GM18511 (cell line): ENCODE measurements around the gene LRMDA.

Experiments
- ATAC-seq: cut with Tn5 transposase; IDR thresholded peaks from one replicate; pipeline ENCODE4 v1.9.1; 2021; ENCODE audit warnings: mild to moderate bottlenecking, moderate library complexity; ENCODE audit not compliant: unreplicated experiment

The LRMDA gene

DNA sequence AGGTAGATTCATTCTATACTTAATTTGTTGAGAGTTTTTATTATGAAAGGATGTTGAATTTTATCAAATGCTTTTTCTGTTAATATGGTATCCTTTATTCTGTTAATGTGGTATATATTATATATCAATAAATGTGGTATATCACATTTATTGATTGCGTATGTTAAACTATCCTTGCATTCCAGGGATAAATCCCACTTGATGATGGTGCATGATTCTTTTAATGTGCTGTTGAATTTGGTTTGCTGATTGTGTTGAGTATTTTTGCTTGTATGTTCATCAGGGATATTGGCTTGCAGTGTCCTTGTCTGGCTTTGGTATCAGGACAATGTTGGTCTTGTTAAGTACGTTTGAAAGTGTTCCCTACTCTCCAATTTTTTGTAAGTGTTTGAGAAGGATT, 11.9 kb downstream of the LRMDA start:
- ATAC-seq = no peak

DNA sequence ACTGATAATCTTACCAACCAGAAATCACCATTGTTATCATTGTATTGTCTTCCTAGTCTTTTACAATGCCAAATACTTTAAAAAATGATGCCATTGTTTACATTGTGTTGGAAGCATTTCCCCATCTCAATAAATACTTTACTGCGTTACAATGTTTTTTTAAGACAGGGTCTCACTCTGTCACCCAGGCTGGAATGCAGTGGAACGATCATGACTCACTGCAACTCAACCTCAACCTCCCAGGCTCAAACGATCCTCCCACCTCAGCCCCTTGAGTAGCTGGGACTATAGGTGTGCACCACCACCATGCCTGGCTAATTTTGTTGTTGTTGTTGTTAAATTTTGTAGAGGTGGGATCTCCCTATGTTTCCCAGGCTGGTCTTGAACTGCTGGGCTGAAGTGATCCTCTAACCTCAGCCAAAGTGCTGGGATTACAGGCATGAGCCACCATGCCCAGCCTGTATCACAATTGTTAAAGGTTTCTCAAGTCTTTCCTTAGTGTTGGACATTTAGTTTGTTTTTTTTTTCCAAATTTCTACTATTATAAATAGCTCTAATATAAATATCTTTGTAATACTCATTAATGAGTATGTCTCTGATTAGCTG, 13.5 kb downstream of the LRMDA start:
- no peak for ATAC-seq

DNA sequence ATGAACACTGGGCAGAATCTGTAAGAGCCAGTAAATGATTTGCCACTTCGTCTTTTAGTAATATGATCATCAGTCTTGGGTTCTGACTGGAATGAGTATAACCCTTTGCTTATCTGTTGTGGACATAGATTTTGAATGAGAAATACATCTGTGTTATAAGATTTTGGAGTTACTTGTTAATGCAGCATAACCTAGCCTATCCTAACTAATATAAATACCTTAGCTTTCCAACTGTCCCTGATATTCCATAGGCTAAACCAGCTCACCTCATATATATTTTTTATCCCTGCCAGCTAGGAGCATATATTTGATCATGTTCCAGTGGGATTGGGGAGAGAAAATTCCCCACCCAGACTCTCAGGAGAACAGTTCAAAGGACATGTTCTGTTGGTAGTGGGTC, 15.1 kb downstream of the LRMDA start:
- ATAC-seq = no peak

DNA sequence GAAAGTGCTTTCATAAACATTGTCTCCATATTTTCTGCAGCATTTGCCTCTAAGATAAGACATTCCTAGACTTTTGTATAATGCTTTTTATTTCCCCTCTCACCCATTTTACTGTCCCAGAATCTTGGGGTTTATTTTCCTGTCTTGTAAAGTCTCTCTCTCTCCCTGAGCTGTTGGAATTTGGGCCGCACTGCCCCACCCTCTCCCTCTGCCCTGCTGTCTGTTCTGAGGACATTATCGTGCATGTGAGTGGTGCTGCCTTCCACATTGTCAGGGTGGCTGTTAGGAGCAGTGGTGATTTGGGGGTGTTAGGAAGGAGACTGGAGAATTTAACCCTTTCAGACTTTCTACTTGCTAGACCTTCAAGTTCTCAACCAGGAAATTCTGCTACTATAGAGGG, 16.7 kb downstream of the LRMDA start:
- ATAC-seq = no peak

DNA sequence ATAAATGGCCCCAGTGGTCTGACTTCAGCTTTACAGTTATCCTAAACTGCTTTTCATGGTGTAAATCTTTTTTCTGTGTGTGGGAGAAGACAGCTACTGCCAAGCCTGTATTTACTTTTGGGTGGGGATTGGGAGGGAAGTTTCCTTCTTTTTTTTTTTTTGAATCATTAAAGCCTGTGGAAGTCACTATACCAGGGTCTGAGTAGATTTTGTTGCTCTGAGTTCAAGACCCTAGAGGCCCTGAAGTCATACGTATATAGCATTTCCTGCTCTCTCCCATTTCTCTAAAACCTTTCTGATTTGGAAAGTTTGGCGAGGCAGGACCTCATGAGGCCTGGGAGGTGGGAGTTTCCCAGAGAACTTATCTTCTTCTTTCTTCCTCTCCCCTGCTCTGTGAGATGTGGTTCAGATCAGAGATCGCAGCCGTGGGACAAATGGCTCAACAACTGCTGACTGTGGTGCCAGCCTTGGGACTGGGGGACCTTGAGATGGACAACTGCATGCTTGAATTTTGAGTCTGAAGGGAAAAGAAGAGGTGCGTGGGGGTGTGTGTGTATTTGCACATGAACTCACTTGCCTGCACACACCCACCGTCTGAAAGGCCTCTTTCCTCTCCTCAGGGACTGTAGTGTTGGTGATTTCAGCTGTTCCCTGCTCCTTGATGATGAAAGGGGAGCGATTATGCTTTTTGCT, 18.1 kb downstream of the LRMDA start:
- no peak for ATAC-seq

DNA sequence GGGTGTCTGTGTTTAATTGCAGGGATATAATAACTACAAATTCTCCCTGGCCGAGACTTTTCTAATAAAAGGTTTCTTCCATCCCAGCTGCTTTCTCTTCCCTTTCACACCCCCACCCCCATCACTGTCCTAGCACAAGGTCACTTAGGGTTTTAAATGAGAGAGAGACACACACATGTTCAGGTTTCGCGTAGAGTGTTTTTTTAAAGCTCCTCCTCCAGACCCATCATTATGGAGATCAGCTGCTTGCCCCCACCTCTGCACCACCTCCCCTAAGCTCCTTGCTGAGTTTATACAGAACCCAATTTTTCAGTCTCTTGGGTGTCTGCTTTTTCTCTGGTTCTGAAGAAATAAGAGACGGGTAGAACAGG, 18.6 kb downstream of the LRMDA start:
- no peak for ATAC-seq

DNA sequence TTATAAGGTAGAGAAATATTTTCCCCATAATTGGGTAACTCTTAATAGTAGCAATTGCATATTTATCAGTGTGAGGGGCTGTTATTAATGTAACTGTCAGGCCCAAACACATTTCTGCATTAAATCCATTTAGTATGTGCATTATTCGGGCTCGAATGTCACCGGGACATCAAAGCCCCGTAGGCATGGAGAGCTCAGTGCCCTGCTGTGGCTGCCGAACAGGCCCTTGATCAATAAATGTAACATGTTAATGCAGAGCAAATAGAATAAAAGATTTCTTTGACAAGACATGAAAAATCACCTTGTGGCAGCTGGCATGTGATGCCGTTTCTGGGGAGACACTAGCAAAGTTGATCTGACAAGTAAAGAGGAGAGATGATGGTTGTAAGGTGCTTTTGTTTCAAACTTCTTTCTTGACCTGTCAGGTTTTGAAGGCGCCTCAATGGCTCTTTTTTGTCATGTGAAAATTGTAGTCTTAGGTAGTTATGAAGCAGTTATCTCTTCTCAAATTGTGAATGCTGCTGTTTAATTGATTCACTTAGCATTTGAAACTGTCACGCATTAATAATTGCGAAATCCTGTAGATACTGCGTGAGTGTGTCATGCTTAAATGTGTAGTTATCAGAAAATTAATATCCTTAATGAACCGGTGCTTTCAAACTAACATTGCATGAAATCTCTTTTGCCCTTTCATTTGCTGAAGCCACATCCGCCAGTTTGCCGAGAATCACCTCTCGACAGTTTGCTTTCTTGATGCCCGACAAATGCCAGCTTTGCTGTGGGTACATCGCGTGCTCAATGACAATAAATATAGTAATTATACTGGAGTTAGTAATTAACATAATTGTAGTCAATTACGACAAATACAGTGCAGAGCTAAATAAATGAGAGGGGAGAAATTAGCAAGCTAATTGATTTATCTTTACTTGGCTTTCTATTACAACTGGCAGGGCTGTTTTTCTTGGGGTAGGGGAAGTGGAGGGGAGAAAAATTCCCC, 19.5 kb downstream of the LRMDA start:
- no peak for ATAC-seq

DNA sequence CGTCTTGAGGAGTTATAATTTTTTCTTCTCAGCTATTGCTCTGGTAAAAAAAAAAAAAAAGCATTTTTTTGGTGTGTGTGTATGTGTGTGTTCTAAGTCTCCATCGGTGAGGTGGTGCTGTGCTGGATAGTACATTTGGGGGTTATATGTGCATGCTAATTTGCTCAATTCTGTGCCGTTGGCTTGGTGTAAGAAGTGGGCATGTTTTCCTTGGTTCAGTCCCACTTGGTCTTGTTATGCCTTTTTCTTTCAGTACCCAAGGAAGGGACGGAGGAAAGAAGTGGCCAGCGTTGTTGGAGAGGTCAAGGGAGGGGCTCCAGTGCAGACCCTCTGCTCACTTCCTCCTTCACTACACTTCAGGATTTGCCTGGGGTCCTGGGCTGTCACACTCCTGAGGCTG, 20.4 kb downstream of the LRMDA start:
- ATAC-seq = no peak

DNA sequence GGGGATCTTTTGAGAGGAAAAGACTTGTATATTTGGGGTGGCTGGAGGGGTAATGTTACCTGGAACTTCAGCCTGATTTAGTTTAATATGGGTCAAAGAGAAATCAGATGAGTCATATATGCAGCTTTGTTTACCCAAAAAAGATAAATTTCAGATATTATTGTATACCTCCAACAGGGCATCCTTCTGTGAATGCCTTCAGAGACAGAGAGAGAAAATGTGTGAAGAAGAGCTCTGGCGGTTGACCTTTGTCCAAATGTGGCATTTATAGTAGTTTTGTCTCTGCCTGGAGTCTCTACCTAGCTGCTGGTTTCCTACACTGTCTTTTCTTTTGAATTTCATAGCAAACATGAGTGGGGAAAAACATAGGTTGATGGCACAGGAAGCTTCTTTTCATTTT, 21.6 kb downstream of the LRMDA start:
- ATAC-seq = no peak

DNA sequence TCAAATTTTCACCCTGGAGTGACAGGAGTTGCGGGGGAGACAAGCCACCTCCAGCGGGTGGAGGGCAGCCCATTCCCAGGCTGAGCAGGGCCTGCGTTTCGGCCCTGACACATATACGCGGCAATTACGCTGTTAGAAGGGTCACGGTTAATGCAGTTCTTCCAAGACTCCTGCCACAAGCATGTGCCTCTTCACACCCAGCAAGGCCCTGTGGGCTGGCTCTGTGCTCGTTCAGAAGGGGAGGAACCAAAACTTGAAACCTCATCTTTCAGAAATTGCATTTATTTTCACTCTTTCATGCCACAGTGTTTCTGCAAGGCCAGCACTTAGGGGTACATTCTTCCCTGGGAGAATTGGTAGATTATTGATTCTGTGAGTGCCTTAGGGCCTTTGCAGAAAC, 24.7 kb downstream of the LRMDA start:
- no peak for ATAC-seq

DNA sequence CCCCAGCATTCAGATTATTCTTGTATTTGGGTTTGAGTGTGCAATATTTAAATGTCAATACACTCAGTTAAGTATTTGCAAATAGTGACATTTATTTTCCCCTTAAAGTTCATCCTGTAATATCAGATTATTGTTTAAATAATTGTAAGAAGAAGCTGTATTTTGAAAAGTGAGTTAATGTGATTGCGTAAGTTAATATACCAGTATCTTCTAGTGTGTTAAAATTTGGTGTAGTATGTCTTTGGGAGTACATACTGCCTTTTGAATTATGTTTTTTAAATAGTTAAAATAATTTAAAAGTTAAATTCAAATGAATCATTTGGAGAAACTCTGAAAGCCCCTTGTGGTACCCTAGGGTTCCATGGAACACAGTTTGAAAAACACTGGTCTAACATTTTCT, 28.6 kb downstream of the LRMDA start:
- ATAC-seq = no peak

DNA sequence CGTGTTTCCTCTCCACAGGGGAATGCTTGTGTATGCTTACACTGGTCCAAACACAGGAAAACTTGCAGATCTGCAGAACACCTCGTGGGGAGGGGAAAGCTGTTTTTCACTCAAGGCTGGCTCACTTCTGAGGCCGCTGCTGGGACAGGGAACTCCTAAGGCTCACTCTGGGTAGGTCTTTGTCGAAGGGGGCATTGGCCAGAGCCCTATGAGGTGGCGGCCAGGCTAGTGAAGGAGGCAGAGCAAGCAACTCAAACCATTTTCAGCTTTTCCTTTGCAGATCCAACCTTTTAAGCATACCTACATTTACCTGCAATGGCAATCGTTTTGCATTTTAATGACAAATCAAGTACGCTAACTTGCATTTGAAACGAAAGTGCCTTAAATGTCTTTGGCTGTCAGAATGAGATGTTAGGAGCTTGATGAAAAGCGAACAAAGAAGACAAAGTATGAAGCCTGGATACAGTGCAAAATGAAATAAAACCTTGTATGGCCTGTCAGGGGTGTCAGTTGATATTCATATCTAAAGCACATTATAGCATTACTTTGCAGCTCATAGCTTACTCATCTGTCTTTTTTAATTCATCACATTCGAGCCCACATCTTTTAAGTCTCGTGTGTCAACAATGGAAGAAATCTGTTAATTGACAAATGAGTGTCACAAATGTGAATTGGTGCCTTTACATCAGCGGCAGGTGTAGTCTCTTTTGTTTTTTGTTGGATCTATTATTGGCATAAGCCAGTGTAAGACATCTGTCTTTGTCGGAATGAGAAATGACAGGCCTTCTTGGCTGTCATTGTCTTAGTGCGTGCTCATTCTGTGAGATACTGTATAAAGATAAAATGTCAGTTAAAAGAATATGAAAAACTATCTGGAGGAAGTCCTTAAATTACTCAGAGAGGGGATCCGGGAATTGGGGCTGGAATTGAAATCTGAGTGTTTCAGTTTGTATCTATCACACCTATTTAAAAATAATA, 30.5 kb downstream of the LRMDA start:
- ATAC-seq = no peak

DNA sequence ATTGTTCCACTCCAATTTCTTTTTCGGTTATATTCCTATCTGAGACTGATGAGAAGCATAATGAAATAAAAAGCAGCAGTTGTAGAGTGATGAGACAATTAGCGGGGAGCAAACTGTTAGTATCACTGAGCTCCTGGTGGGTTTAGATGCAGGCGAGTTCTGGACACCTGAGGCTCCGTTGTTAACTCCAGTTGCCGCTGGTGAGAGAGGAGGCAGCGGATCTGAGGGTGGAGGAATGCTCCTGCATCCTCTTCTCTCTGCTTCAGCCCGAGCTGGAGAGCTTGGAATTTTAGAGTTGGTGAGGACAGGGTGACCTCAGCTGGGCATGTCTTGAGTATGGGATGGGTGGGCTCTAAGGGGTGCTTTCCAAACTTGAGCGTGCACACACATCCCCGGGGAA, 31.4 kb downstream of the LRMDA start:
- ATAC-seq = no peak

DNA sequence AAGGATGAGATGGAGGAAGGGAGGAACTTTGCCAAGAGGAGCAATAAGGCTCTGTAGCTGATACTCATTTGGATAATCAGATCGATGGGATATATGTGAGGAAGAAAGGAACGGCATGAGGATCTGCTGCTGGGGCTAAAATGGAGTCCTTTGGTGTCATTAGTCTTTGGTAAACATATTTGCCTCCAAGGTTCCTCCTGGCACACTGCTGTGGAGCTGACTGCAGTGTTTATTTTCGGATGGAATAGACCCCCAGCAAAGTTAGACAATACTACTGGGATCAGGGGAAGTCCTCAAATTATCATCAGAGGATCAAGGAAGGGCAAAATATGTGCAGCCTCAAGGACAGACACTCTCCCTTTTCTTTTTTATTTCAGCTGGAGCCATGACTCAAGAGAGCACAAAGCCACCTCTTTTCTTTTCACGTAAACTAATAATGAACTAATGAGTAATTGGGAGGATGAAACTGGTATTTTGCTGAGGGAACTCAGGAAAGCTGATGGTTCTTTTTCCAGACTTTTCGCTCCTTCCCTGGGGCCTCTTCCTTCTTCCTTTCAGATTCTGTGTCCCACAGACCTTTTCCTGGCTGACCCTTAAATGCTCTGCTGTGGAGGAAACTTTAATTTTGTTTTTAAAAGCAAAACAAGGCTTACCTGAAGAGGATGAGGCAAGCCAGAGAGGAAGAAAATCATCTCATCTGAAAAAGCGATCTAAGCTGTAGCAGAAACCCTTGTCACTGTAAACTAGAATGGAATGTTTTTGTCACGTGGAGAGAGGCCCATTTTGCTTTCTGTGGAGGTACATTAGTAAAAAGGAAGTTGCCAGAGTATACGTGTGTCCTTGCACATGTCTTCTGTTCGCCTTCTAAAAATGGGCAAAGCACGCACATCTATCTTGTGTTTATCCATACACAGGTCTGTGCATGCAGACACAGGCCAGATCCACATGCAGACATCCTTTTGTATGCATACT, 33.3 kb downstream of the LRMDA start:
- no peak for ATAC-seq

DNA sequence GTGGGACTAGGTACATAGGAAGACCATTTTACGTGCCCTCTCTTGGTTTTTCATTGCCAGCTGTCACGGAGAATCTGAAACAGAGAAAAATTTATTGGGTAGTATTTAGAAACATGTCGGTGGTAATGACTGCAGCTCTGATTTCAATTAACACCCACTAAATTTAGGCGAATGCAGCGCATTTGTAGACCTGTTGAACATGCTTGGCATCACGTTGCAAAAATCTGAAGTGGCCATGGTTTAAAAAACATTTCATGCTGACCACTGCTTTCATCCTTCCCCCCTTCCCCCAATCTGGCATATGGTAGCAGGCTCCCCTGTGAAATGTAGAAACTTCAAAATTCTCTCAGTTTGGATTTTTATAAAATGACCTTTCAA, 34.0 kb downstream of the LRMDA start:
- no peak for ATAC-seq

DNA sequence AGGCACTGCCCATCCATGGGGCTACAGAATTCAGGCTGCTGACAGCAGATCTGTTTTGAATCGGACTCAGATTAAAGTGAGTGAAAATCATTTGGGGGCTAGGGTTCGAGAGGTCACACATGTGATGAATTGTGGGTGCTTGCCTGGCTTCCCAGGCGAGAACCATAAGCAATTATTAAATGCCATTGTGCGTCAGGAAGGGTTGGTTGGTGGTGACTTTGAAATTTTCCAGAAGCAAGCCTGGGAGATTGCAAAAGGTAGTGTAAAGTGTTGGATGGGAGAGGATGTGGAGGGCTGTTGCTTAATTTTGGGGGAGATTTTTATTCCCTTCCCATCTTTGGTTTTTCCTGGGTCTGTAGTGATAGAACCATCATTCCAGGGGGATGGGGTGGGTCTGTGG, 34.6 kb downstream of the LRMDA start:
- ATAC-seq = no peak

DNA sequence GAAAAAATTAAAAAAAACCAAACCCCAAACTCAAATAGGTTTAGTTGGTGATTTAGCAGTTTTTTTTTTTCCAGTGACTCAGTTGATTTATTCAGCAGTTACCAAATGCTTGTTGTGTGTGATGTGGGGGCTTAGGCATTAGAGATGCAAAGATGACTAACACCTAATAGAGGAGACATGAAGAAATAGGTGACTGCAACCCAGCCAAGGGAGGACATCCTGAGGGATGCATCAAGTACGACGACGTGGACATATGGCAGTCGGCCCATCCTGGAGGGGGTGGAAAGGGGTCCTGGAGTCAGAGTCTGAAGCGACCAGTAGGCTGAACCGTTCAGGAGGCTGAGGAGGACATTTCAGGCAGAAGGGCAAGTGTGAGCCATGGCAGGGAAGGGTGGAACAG, 35.5 kb downstream of the LRMDA start:
- ATAC-seq = no peak

DNA sequence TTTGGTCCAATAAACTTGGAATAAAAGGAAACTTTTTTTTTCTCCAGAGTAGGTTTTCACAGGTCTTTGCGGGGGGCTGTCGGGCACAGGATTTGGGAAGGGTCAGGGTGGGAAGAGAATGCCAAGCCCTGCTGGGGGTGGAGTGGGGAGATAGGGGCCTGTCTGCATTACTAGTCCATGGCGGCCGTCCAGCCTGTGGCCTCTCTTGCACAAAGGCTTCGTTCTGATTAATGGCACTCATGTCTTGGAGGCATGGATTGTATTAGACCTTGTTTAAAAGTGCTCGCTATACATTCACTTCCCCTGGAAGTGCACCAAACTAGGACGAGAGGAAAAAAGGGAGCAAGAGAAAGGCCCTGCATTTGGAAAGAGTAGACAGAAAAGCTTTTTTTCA, 37.2 kb downstream of the LRMDA start:
- no peak for ATAC-seq

DNA sequence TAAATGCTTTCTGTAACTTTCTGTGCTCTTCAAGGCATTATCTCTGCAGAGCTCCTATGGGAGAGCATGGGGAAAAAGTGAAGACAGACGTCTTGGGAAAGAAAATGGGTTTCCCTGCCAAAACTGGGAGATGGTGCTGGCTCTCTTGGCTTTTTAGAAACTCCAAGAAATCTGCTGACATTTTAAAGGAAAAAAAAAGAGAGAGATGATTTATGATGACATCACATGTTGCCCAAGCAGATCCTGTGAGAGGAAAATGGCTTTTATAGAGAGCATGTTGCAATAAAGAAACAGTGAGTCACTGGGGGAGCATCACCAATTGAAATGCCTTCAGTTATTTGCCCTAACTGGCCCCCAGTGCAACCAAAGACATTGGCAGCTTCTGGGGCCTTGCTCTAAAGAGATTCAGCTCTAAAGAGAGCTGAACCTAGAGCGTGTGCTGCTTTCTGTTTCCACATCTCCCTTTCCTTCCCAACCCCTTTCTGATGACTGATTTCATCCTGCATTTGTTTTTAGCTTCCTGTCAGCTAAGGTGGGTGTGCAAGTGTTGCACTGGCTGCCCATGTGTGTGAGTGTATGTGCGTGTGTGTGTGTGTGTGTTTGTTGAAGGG, 37.7 kb downstream of the LRMDA start:
- no peak for ATAC-seq
